Measurements from ENCODE around the gene ZNF234.
"Not testable (repeated sequence)": the region's sequence is repeated elsewhere in the genome, so short reads cannot be mapped to it uniquely, and the experiment has no call there.

ZNF234 gene

DNA sequence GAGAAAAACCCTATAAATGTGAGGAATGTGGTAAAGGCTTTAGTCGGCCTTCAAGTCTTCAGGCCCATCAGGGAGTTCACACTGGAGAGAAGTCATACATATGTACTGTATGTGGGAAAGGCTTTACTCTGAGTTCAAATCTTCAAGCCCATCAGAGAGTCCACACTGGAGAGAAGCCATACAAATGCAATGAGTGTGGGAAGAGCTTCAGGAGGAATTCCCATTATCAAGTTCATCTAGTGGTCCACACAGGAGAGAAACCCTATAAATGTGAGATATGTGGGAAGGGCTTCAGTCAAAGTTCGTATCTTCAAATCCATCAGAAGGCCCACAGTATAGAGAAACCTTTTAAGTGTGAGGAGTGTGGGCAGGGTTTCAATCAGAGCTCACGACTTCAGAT, 35.2 kb downstream of the ZNF234 start:
- no peak for FAIRE-seq
- DNase-seq (ENCODE audit: insufficient read length, low spot score): no peak

GRCh38 chr19:44180968-44181367, 39.6 kb downstream of the ZNF234 start:
- FAIRE-seq: no peak

DNA sequence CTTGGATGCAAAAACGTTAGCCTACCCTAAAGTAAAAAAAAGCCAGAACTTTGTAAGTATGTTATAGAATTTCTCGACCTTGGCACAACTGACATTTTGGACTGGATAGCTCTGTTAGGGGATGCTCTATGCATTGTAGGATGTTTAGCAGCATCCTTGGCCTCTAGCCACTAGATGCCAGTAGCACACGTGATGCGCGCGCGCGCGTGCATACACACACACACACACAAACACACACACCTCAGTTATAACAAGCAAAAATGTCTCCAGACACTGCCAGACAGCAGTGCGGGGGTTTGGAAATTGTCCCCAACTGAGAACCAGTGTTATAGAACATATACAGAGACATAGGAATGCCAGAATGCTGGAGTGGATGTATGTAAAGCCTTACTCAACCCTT, 40.8 kb downstream of the ZNF234 start:
- DNase-seq (ENCODE audit: insufficient read length, low spot score) (no peak), FAIRE-seq (no peak)

More at GRCh38 chr19:44180968-44181367, 39.6 kb downstream of the ZNF234 start:
- no peak for DNase-seq (ENCODE audit: insufficient read length, low spot score)

DNA sequence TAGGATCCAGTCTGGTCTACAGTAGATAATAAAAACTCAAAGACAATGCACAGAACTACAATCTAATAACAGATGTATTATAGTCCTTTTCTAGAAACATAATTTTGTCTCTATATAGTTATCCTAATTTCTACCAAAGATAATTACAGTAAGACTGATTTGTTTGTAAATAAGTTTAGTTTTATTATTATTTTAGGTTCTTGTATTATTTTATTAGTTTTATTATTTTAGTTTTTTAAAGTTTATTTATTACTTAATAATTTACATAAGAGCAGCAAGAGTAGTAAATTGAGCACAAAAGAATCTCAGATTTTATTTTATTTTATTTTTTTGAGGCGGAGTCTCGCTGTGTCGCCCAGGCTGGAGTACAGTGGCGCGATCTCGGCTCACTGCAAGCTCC, 48.7 kb downstream of the ZNF234 start:
- FAIRE-seq (no peak), DNase-seq (ENCODE audit: insufficient read length, low spot score) (no peak)

DNA sequence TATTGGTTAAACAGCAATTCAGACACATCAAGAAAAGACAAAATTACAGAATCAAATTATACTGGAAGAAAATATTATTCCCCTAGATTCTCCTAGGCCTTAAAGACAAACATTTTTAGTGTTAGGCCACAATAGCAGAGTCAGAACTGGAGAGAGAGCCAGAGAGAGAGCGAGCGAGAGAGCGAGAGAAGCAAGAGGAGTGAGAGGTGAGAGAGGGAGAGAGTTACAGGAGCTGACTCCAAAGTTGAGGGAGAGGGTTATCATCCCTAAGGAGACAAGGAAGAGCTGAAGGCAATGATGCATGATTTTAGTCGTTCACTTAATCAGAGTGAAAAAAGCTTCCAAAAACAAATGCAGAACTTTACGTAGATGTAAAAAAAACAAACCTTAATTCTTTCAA, 50.8 kb downstream of the ZNF234 start:
- DNase-seq (ENCODE audit: insufficient read length, low spot score): no peak
- no peak for FAIRE-seq

- FAIRE-seq (no peak), DNase-seq (ENCODE audit: insufficient read length, low spot score) (no peak)
These were observed 55.4 kb downstream of the ZNF234 start for GRCh38 chr19:44196772-44197171.

GRCh38 chr19:44202470-44202869, 61.1 kb downstream of the ZNF234 start:
- no peak for DNase-seq (ENCODE audit: insufficient read length, low spot score)
- FAIRE-seq: no peak

DNA sequence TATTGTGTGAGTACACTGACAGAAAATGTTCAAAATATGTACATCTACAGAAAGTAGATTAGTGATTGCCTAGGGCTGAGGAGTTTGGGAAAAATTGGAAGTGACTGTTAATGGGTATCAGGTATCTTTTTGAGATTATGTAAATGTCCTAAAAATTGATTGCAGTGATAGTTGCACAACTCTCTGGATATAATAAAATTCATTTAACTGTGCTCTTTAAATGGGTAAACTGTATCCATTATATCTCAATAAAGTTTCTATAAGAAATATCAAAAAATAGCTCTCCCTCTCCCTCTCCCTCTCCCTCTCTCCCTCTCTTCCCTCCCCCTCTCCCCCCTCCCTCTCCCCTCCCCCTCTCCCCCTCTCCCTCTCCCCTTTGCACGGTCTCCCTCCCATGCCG, 61.6 kb downstream of the ZNF234 start:
- no peak for FAIRE-seq

DNA sequence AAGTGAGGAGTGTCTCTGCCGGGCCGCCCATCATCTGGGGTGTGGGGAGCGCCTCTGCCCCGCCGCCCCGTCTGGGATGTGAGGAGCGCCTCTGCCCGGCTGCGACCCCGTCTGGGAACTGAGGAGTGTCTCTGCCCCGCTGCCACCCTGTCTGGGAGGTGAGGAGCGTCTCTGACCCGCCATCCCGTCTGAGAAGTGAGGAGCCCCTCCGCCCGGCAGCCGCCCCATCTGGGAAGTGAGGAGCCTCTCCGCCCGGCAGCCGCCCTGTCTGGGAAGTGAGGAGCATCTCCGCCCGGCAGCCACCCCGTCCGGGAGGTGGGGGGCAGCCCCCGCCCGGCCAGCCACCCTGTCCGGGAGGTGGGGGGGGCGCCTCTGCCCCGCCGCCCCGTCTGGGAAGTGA, 62.5 kb downstream of the ZNF234 start:
- not testable (repeated sequence) for FAIRE-seq; DNase-seq (ENCODE audit: insufficient read length, low spot score)

More for the DNA sequence above, 61.6 kb downstream of the ZNF234 start:
- DNase-seq (ENCODE audit: insufficient read length, low spot score): no peak

DNA sequence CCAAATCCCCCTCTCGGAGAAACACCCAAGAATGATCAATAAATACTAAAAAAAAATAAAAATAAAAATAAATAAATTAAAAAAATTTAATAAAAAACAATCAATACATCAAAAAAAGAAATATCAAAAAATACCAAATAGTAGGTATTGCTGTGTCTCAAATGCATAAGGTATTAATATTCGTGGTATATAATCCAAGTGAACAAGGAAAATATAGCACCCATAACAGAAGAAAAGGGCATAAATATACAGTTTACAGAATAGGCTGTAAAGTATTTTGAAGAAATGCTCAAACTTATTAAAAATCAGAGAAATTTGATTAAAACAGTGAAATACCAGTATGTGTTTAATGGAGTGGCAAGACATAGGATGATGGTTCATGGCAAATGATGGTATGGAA, 63.4 kb downstream of the ZNF234 start:
- DNase-seq (ENCODE audit: insufficient read length, low spot score) (no peak), FAIRE-seq (no peak)

DNA sequence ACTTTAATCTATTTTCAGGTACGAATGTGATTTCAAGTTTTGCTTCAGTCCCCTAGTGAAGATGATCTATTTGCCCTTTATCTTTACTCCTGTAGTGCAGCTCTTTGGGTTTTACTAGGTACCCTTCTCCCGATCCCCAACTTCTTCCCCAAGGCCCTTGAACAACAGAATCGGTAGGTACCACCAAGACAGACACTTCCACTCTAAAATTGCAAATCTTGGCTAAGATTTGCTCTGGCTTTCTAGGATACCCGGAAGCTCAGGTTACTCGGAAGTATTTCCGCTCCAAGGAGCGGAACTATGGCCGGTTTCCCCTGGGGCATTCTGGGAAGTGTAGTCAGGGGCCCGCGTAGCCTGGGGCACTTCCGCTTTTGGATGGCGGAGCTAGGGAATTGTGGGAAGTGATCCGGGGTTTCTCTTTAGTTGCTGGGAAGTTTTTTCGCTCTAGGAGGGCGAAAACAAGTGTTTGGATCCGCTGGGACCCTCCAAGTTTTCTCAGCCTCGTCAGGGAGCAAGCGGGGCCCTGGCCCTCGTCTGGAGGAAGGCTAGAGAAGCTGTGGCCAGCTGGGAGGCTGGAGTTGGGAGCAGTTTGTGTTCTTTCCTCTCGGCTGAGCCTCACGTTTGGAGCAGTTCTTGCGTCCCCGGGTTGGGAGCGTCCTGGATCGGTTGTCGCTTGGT, 65.9 kb downstream of the ZNF234 start:
- FAIRE-seq: peak; percentile 96
- peak; percentile 70 for DNase-seq (ENCODE audit: insufficient read length, low spot score)
